GM18951 (cell line): ENCODE data around the gene XPC.

Experiments used
- POLR2A ChIP-seq: IDR thresholded peaks from 4 replicates; pipeline ENCODE4 v1.6.1; 2011; ENCODE audit warnings: mild to moderate bottlenecking; ENCODE audit not compliant: insufficient read length, insufficient read depth; ENCODE audit errors: extremely low read depth
- in situ Hi-C: fragments of 300-500 bp; cut with MboI; formaldehyde crosslinking; loops from one replicate; pipeline ENCODE4 v1.12.0; 2022; ENCODE audit warnings: low sequenced_read_pairs, mixed read lengths, inconsistent platforms; ENCODE audit not compliant: unreplicated experiment

XPC gene

DNA sequence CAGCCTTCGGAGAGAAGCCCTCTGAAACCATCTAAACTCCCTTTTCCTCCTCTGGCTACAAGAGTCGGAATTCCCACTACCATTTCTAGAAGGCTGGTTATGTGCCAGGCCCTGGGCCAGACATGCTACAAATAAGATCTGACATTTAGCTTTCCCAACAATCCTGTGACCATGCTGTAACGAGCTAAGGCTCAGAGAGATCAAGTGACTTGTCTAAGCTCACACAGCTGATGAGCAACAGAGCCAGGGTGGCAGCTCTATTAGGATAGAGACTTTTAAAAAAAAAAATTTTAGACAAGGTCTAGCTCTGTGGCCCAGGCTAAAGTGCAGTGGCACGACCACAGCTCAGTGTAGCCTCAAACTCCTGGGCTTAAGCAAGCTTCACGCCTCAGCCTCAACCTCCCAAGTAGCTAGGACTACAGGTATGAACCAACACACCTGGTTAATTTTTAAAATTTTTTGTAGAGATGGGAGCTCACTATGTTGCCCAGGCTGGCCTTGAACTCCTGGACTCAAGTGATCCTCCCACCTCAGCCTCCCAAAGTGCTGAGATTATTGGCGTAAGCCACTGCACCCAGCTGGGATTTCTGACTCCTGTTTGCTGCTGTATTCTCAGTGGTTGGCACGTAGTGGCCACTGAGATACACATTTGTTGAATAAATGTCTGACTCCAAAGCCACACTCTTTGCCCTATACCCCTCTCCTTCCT, 34.8 kb upstream of the XPC start:
- TF ChIP-seq POLR2A: no peak
- in situ Hi-C loops: no loop called here

DNA sequence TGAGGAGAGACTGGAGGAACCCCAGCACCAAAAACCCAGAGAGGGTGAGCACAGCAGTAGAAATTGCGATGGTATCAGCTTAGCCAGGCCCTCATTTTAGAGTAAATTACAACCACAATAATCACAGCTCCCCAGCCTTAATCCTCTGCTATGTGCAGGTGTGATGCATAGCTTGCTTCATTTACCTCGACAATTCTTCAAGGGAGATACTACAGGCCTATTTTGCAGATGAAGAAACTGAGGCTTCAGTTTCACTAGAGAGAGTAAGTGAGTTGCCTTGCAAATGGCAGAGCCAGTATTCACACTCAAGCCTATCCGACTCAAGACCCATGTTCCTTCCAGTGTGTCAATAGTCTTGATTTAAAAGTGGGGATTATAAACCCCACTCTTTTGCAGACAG, 33.6 kb upstream of the XPC start:
- in situ Hi-C loops: no loop called here
- TF ChIP-seq POLR2A: no peak

DNA sequence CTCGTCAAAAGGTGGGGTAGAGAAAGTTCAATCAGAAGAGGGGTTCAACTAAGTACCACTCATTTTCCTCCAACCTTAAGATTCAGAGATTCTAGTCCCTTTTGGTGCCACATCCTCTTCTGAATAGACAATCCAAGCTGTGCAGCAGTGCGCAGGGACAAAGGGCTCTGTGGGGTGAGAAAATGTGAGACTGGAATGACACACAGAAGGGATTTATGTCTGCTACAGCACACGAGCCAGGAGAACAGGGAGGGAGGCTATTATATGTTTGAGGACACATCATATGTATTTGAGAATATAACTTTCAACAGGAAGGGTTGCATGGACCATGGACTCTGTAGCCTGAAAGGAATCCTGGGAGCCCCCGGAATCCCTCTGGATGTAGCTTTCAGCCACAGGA, 33.2 kb upstream of the XPC start:
- in situ Hi-C loops: no loop called here
- no peak for TF ChIP-seq POLR2A

DNA sequence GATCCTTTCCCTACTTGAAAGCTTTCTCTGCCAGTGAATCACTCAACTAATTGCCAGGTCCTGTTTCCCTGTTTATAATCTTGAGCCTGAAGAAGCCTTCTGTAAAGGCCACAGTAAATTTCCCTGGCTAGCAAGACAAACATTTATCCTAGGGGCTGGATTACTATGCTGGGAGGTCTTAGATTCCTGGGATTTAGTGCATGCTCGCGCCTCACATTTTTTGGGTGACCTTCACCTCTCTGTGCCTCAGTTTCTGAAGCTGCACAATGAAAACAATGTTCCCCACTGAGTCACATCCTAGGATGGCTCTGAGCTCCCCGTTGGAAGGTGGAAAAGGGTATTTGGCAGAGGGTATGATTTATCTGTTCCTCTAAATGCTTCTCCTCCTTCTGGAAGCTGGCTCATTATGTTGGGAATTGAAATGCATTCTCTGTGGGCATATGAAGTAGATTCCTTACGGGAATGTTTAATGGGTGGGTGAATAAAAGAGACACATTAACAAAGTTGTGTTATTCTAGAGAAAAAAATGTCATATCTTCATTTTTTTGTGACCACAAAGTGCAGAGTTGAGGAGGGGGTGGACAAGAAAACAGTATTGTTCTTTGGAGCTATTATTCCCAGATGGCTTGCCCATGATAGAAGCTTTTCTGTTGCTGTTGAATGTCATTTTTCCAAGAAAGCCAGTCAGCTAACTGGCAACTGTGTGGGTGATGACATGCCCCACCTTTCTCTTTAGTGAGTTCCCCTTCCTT, 32.6 kb upstream of the XPC start:
- in situ Hi-C loops: no loop called here
- no peak for TF ChIP-seq POLR2A

DNA sequence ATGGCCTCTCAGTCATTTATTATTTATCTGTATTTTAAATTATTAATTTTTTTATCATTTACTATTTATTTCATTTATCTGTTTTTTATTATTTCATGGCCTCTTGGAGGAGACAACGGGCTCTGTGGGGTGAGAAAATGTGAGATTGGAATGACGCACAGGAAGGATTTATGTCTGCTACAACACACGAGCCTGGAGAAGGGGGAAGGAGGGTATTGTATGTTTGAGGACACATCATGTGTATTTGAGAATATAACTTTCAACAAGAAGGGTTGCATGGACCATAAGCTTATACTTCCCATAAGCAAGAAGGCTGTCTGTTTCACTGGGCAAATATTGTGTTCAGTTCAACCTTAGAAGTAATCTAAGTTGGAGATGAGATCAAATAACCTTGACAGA, 31.9 kb upstream of the XPC start:
- TF ChIP-seq POLR2A: no peak
- in situ Hi-C loops: no loop called here

DNA sequence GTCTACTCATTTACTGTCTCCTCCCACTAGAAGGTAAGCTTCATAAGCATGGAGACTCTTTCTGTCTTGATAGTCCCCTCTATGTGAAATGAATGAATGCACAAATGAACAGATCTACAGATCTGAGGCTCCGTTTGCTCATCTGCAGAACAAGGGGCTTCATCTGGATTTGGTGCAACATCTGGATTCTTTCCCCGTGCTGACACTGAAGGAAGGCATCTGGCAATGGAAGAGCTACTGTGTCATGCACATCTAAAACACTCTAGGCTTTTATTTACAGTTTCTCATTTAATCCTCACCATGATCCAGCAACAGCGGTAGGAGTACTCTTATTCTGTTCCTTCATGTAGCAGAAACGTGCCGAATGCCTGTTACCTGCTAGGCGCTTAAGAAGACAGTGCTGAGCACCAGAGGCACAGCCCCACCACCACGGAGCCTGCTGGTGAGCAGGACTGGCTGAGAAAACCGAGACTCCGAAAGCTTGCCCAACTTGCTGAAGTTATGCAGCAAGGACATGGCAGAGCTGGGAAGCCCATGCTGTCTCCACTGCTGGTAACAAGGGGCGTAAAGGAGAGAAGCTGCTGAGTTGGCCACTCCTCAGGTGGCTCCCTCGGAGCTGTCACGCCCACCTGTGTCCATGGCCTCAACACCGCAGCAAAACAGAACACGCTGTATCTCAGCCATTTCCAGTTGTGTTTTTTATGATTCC, 31.3 kb upstream of the XPC start:
- no peak for TF ChIP-seq POLR2A
- in situ Hi-C loops: no loop called here

DNA sequence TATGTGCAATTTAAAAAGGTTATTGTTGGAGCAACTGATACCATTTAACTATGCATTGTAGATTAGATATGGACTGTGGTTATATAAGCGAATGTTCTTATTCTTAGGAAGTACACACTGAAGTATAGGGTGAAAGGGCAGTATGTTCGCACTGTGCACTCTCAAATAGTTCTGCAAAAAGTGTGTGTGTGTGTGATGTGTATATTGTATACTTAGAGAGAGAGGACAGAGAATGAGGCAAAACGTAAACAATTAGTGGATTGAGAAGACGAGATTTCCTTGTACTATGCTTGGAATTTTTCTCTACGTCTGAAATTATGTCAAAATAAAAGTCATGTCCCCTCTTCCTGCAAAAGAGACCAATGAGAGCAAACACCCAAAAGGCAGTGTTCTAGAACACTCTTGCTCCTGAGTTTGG, 30.6 kb upstream of the XPC start:
- no peak for TF ChIP-seq POLR2A
- in situ Hi-C loops: no loop called here

DNA sequence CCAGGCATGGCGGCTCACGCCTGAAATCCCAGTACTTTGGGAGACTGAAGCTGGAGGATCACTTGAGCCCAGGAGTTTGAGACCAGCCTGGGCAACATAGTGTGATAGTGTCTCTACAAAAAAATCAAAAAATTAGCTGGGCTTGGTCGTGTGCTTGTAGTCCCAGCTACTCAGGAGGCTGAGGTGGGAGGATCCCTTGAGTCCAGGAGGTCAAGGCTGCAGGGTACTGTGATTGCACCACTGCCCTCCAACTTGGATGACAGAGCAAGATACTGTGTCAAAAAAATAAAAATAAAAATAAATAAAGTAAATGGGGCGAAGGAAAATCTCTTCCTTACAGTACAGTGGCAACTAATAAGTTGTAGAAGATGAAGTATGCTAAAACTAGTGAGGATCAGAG, 29.8 kb upstream of the XPC start:
- TF ChIP-seq POLR2A: no peak
- in situ Hi-C loops: no loop called here

DNA sequence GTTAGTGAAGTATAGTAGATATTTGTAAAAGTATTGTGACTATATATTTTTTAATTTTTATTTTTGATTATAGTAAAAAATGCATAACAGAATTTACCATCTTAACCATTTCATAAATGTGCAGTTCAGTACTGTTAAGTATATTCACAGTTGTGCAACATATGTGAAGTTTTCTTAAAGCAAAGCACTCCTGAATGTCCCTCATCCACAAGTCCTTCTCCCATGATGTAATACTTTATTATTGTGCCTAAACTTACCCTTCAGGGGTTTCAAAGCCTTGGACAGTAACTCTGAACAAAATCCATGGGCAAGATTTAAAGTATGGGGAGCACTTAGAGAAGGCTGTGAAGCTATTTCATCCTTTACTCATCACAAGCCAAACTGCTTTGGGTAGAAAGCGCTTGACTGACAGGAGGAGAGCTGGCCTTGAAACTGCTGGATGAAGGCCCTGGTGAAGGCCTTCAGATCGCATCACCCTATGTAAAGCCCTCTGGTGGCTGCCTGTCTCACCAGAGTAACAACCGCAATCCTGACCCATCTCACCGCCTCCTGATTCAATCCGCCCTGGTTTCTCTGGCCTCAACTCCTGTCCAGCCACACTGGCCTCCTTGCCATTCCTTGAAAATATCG, 28.3 kb upstream of the XPC start:
- in situ Hi-C loops: no loop called here
- TF ChIP-seq POLR2A: no peak

DNA sequence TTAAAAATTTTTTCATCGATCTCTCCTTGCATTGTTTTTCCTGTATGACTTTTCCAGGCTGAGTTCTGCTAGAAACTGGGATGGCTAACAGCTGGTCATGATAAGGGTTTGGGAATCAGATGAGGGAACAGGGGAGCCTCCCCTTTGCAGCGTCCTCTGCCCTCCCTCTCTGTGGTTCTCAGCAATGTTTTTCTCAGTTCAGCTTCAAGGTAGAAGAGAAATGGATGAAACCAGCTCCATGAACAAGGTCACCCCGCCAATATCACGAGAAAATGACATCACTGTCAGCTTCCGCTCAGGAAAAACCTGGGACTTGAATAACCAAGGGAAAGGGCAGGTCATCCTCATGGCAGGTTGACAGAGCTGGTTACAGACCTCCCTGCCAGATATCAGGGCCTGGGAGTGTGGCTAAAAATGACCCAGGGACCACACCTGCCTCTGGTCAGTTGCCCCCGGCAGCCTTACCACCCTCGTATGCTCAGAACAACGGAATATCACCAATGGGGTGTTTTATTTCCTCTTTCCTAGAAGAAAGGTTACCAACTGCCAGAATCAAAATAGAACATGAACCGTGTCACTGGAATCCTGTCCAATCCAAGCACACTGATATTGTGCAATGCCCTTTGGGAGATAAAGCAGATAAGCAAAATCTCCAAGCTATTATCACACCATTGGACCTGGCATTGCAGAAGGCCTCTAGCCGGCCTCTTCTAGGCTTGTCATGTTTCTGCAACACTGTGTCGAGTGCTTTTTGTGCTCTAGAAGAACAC, 26.3 kb upstream of the XPC start:
- TF ChIP-seq POLR2A: no peak
- in situ Hi-C loops: no loop called here

DNA sequence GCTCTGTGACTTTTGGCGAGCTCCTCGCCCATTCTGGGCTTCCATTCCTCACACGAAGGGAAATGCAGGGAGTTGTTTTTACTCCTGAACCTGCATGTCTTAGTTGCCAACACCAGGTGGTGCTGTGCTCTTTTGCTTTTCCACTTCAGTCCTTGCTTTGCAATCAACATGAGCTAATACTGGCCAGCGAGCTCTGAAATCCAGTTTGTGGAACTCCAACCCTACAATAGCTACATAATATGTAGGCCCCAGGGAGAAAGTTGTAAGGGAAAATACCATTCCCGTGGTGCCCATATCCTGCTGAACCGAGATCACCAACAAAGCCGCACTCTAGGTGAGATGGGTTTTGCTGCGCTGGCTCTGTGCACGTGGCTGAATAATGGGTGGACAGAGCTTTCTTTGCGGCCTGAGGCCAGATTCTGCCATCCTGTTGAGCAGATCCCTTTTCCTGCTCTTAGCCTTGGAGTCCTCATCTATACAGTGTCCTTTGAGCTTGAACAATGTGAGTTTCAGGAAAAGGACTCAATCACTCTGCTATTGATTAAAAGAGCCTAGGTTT, 25.2 kb upstream of the XPC start:
- in situ Hi-C loops: no loop called here
- TF ChIP-seq POLR2A: no peak

DNA sequence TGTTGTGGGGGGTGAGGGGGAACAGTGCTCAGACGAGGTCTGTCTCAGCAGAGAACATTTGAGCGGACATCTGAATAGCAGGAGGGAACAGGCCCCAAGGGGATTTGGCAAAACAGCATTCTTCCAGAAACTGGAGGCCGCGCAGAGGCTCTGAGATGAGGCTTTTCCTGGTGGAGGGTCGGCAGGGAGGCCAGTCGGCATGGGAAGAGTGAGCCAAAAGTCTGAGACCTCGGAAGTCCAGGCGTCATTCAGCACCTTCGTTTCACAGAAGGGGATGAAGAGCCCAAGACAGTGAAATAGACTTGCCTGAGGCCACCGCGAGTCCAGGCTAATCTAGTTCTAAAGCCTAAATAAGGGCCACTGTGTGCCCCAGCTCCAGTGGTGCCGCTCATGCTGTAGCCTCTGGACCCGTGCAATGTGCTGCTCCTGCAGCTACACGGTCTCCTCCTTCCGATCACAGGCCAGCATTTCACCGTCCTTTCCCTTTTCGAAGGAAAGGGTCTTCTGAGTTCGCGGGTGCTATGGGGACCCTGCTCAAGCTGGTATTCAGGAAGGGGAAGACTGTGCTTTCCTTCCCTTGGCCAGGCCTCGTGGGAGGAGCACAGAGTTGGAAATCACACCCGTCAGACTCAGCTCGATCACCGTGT, 24.6 kb upstream of the XPC start:
- in situ Hi-C loops: no loop called here
- TF ChIP-seq POLR2A: no peak
